HG03159 (cell line): Measurements from ENCODE around the gene HDAC6.
A peak's percentile ranks its signal among the peaks of the same experiment; 100 is the strongest.

Source experiments
- ATAC-seq: cut with Tn5 transposase; IDR thresholded peaks from one replicate; pipeline ENCODE4 v1.9.1; 2021; ENCODE audit warnings: mild to moderate bottlenecking, moderate library complexity; ENCODE audit not compliant: unreplicated experiment

HDAC6 gene

GRCh38 chrX:48801280-48802088 is at the start of gene HDAC6:
Gene HDAC6 (plus strand): TSS chrX:48802067. CDS start chrX:48802693, 626 bp downstream.
- peak; percentile 87 for ATAC-seq

DNA sequence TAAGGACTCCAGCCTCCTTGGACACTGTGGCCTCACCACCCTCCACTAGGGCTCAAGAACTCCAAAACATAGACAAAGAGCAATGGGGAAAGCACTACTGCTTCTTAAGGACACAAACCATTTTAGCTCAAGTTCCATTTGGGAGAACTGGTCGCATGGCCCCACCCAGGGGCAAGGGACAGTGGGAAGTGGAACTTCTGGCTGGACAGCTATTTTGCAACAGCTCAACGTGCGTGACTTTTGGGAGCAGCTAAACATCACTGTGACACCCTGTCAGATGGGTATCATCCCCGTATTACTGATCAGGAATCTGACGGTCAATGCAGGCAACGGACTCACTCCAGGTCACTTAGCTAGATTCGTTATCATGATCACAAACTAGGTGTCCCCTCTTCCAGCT is 49.4 kb upstream of the HDAC6 start:
- ATAC-seq = no peak

- no peak for ATAC-seq
Measured at GRCh38 chrX:48753708-48754228, 48.1 kb upstream of the HDAC6 start.

- ATAC-seq = no peak
Measured at GRCh38 chrX:48754238-48754637, 47.6 kb upstream of the HDAC6 start.

DNA sequence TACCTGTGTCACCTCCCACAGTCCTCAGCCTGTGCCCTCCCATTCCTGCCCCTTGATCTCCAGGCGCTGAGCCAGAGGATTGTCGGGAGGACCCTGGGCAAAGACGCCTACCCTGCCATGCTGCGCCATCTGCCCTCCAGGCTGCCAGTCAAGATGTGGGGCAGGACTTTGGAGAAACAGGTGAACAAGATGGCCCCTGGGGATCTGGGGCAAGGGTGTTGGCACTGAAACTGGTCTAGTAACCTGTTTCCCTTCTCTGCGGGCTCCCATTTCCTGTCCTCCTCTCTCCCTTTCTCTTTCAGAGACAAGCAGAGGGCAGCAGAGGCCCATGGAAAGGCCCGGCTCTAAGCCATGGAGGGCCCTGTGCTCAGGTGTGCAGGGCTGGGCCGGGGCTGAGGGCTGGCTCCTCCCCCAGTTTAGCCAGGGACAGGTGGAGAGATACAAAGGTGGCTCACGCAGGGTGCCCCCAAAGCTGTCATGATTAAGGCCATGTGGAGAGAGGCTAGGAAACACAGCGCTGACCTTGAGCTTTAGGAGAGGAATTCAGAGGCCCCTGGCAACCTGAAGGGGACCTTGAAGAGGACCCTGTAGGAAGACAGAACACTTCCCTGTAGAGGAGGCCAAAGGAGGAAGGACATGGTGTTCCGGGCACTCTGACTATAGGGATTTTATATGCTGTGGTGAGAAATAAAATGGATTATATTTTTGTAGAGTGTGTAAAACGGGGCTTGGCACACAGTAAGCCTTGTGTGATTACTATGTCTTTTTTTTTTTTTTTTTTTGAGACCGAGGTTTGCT is 40.0 kb upstream of the HDAC6 start, which contains the start of gene GLOD5:
GLOD5 (plus strand) TSS at position 74 of the 798 bp plus-strand sequence; CDS start at position 118, 44 bp downstream.
- ATAC-seq = no peak

GRCh38 chrX:48769230-48769629 is 32.6 kb upstream of the HDAC6 start:
- ATAC-seq = no peak

DNA sequence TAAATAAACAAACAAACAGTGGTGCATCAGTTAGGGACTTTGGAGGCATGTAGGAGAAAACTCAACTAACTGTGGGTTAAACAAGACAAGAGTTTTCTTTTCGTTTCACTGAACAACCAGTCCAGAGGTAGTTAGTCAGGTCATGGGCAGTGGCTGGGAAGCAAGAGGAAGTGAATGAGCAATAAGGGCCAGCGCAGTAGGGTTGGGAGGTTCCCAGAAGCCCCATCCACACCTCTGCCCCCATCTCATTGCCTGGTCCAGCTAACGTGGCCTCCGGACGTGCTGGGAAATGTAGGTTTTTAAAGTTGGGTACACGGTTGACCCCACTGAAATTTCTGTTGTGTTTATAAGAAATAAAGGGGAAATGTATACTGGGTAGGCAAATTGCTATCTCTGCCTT is 31.6 kb upstream of the HDAC6 start:
- no peak for ATAC-seq

GRCh38 chrX:48772602-48773001 is 29.3 kb upstream of the HDAC6 start:
- ATAC-seq = no peak

- ATAC-seq = no peak
Measured at GRCh38 chrX:48776818-48777439, 24.9 kb upstream of the HDAC6 start.

- ATAC-seq = no peak
Measured at GRCh38 chrX:48779399-48779798, 22.5 kb upstream of the HDAC6 start.

- ATAC-seq = no peak
Measured at GRCh38 chrX:48781705-48782104, 20.2 kb upstream of the HDAC6 start.

- ATAC-seq = no peak
Measured at GRCh38 chrX:48782216-48782615, 19.7 kb upstream of the HDAC6 start.

GRCh38 chrX:48782795-48783194 is 19.1 kb upstream of the HDAC6 start:
- no peak for ATAC-seq

GRCh38 chrX:48784726-48785125 is 17.1 kb upstream of the HDAC6 start:
- ATAC-seq = no peak

GRCh38 chrX:48785186-48785539 is 16.7 kb upstream of the HDAC6 start:
- ATAC-seq = no peak

DNA sequence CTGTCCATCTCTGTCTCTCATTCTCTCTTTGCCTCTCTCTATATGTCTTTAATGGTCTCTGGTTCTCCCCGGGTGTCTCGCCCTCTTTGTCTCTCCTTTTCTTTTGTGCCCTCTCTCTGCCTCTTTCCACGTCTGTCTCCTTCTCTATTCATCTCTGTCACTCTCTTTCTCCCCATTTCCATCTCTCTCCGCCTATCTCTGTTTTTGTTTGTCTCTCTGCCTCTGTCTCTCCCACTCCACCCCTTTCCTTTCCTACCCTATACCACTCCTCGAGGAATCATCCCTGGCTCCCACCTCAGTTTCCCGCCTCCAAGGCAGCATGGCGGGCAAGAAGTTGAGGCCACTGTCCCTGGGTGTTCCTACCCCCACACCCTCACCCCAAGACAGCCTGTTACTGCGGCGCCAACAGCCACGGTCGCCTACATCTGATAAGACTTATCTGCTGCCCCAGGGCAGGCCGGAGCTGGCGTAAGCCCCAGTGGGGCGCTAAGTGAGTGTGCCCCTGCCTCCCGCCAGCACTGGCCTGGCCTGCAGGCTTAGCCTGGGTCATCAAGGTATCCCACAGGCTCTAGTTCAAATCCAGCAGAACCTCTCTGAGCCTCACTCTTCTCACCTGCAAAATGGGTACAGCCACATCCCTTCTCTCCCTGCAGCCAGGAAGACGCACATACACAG is 16.2 kb upstream of the HDAC6 start:
- ATAC-seq = no peak

GRCh38 chrX:48786341-48786800 is 15.5 kb upstream of the HDAC6 start, which contains the start of gene GATA1:
Gene GATA1 (plus strand): TSS chrX:48786590. CDS start chrX:48791110, 4,520 bp downstream.
- ATAC-seq = no peak

GRCh38 chrX:48786825-48787504 is 14.9 kb upstream of the HDAC6 start:
- ATAC-seq = no peak

- ATAC-seq = no peak
Measured at GRCh38 chrX:48787505-48788443, 14.1 kb upstream of the HDAC6 start.
